Hepatic stellate cell (primary cell): ENCODE results near the gene NHEJ1.

Experiments
- DNase-seq: peaks from one replicate; pipeline ENCODE4 v3.0.0; 2011; ENCODE audit warnings: low spot score

The NHEJ1 gene

DNA sequence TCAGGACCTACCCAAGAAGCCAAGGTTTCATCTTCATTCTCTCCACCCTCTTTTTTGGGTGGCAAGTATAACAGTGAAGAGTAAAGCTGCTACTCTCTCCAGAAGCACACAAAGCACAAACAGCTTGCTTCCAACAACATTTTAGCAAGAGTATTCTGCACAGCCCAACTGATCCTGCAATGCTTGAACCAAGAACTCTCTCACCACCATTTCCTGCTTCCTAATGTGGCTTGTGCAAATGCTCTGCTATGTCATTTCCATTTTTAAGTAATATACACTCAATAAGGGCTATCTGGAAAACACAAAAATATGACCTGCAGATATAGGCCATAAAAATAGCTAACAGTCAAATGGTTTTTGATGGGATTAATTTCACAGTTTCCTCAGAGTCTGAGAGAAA lies 75.8 kb downstream of the NHEJ1 start:
- DNase-seq: no peak

DNA sequence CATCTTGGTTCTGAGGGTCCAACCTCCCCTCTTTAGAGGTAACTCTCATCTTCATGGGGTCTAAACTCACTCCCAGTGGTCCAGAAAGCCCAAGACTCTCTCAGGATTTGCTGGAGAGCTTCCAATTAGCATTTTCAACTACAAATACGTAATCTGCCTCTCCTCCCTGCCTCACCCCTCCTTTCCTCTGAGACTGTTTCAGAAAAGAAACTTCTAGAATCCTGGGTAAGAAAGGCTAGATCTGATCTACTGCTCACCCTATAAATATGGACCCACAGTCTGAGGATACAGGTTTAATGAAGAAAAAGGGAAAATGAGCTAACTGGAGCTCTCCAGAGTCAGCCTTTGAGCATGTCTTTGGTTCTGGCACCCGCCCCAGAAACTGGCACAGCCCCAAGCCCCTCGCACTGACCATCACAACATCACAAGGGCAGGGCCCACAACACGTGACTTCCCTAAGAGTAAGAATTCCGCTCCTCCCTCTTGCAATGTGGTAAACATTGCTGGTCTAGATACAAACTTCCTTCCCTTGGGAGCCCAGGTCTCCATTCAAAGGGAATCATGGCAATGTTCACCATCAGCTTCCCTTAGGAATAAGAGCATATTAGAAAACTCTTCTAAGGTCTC lies 78.2 kb downstream of the NHEJ1 start:
- no peak for DNase-seq

DNA sequence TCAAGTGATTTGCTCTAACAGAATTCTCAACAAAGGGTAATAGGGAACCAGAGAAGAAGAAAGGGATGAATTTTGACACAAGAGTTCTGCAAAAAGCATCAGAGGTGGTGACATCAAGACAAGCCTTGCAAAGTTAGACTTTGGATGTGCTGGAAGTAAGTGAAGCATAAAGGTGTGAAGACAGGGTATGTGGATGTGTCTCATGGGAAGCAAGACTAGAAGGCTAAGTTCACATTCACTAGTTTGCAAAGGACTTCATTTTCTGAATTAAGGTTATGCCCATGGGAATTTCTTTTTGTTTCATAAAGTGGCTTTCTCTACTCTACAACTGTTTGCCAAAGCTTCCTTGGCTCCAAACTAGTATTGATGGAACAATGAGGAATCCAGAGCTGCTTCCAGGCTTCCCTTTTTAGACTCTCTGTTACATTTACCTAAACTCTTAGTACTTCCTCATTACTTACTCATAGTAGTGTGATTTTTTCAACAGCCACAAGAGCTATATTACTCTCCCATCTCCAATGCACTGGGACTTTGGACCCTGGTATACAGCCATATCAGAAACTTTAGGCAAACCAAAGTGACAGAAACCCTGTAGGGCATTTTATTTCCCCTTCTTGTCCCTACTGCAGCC lies 78.8 kb downstream of the NHEJ1 start:
- no peak for DNase-seq

DNA sequence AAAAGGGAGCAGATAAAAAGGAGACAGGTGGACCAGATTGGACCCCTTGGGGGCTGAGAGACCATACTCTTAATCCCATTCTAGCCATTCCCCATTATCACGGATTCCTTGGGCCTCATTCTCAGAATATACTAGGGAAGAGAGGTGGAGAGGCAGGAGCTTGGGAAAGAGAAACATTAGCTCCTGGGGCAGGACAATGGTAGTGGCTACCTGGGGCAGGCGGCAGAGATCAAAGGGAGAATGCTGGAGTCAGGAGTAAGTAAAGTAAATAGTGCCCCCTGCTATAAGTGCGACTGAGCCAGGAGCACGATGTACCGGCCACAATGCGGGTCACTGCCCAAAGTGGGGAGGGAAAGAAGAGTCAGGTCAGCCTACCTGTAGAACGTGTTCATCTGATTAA lies 79.5 kb downstream of the NHEJ1 start:
- no peak for DNase-seq

DNA sequence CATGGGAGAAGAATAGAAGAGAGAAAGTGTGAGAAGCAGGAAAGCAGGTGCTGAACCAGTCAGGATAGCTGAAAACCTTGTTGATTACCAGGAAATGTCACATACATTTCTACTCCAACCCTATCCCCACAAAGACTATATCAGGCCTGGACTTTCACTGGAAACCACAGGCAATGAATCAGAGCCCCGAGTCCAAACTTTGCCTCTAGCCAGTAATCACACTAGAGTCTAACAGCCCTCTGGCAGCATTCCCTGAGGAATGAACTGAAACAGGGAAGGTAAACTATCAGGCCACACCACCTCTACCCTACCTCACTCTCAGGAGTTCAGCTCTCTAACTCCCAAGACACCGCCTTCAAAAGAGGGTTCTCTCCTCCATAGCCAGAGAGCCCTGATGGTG lies 81.2 kb downstream of the NHEJ1 start:
- DNase-seq: peak; percentile 45

DNA sequence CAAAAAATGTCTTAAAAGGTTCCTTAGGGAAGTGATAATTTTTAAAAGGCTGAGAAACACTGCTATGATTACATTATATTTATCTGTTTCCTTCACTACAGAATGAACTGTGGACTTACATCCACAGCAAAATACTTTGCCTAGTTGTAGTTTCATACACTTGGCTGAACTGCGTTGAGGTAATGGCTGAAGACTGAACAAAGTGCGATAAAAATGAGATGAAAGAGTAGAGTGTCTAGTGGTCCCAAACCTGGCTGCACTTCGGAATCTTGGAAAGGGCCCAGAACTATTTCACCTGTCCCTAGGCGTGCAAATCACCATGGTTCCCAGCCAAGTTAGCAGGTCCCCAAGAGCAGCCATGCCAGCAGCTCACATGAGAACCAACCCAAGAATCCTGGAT lies 81.7 kb downstream of the NHEJ1 start:
- DNase-seq: no peak

DNA sequence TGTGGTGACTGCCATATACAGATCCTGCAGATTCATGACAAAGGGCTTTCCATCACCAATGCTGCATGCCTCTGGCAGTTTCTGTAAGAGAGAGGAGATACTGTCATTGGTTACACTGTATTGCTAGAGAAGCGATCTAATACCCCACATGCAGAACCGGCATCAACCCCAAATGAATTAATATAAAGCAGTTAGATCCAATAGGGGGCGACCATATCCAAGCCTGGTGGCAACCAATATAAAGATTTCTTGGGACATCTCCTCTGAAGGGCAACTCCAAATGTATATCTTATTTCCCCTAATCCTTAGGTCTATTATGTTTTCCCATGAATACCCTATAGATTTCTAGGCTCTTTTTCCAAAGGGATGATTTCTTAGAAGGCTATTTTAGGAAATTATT lies 82.5 kb downstream of the NHEJ1 start:
- no peak for DNase-seq

DNA sequence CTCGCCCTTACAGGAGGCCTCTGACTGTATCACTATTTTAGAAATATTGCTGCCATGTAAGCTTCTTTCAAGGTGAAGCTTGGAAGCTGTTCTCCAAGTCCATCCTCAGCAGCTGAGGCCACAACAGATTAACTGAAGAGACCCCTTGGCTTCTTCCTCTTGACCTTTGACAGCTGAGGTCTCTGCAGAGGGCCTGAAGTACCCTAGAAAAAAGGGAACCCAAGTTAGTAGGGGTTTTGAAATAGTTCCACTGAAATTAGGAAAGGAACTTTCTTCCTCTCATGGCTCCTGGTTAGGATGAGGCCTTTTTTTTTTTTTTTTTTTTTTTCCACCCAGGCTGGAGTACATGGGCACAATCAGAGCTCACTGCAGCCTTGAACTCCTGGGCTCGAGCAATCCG lies 84.4 kb downstream of the NHEJ1 start:
- DNase-seq: no peak

DNA sequence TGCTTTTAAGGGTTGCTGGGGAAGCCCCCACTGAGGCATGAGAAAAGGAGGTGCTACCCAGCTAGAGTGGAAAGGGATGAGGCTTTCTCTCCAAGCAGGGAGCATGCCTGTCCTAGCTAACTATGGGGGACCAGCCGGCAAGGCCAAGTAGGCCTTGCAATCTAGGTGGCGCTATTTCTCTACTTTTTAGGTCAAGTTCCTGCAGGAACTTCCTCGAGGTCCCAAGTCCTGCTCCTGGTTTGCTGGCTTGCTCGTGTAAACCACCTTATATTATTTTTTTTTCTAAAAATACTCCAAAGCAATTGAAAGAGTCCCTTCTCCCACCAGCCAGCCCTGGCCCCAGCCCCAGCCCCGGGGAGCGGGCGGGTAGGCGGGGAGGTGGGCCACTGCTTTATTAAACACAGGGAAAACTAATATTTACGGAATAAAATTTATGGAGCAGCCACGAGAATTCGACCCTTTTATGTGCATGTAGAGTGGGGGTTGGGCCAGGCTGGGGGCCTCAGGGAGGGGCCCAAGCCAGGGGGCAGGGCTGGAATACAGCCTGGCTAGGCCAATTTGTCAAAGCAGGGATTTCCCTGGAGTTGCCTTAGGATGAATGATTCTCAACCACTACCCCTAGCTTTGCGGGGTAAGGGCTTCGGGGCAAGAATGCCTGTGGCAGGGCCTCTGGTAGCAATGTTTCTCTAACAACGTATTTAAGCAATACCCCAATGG lies 87.0 kb downstream of the NHEJ1 start:
- peak; percentile 55 for DNase-seq

DNA sequence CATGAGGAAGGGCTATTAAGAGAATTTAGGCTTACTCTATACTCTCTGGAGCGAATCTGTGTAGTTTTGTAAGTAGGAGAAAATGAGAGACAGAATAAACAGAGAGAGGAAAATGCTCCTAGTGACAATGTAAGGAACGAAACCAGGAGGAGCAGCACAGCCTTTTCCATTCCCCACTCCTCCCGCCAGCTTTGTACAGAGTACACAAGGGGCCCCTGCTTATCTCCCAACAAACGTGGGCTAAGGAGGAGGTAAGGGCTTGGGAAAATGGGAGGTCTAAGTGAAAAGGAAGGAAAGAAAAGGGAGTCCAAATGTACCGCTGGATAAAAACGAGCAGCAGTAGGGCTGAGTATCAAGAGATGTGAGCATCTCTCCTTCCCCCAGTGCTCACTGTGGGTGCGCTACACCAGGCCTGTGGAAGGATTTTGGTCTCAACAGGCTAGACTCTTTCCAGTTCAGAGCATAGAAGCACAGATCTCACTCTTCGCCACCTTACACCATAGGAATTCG lies 87.8 kb downstream of the NHEJ1 start:
- DNase-seq: no peak

DNA sequence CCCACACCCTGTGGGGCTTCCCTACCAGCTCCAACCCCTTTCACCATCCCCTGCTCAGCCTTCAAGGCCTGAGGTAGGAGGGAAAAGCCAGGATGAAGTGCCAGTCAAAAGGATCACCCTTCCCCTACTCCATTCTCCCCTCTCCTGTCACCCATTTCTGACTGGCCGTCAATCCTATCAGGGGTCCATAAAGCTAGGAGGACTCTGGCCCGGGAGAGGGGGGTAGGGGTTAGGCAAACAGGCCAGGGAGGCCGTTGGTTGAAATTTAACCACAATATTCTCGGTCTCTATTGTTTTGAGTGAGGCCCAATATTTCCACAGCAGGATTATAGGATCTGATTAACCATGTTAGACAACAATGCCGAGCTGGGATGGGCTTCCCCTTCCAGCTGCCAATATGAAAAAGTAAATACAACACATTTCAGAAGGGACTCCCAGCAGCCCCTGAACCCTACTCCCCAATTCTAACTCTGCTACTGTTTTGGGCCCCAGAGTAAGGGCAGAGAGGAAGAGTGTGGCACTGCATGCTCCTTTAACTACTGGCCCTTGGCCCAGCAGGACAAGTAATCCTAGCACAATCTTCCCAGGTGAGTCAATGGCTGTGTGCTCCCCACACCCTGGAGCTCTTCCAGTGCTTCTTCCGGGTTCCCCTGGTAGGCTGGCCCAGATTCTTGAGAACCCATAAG lies 89.3 kb downstream of the NHEJ1 start:
- DNase-seq: no peak

DNA sequence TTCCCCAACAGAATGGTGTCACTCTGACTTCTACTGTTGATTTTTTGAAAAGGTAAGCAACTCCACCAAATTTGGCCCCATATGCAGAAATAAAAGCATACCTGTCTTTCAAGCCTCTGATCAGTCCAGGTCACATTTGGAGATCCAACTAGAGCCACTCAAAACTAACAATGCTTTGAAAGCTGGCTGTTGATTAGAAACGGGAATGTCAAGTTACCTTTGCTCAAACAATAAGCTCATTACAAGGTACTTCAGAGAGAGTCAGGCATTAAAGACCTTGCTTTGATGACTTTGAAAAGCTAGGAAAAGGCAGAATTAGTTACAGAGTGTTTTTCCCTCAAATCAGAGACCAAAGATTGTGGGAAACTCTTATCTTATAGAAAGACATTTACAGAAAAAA lies 95.1 kb downstream of the NHEJ1 start:
- DNase-seq: no peak

DNA sequence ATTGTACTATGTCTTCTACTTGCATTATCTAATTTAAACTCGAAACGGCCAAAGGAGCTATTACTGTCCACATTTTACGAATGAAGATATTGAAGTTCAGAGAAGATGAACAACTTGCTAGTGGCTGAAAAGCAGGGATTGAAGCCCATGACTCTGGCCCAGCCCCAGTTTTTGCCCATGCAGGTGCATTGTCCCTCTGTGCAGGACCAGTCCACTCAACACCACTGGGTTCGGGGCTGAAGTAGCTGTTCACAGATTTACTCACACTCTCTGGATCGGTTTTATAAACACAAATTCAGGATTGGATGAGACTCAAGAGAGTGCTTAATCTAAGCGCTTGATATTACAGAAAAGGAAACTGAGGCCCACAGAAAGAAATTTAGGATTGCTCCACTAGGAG lies 98.5 kb downstream of the NHEJ1 start:
- no peak for DNase-seq

DNA sequence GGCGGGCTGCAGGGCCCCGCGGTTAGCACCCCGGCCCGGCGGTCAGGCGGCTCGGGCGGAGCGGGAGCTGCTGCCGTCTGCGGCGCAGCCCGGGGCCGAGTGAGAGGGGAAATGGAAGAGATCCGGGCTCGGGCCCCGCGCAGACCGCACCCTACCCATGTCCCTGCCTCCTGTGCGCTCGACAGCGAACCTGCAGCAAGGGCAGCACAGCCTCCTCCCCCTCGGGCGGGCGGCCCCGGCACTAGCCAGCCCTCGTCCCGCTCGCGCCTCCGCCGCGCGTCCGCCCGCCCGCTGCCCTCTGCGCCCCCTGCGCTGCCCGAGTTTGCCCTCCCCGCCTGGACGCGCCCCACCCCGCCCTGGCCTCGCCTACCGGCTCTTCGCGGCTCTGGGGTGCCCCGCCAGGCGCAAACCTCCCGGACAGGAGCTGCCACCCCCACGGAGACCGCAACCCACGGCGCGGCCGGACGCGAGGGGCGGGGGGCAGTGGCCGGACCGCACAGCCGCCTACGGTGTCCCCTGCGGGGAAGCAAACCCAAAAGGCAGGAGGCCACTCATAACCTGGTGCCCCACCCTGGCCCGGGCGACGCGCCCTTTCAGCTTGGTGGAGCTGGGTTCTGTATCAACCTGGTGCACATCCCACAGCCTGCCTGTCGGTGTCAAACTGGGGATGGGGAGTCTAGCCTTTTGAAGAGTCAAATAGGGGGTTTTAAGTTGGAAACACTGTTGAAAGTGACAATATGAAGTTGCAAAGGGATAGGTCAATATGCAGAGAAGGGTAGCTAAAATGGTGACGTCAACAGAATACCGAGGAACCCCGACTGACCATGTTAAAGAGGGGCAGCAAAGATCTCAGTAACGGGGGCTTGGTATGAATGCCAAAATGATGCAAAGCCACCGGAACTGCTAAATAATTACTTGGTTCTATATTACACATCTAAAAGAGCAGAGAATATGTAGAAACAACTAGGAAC lies 99.5 kb downstream of the NHEJ1 start, which contains the start of gene IHH:
IHH (minus strand) TSS at position 101 of the 971 bp plus-strand sequence. CDS start 454 bp downstream, outside the sequence.
- peak; percentile 39 for DNase-seq

DNA sequence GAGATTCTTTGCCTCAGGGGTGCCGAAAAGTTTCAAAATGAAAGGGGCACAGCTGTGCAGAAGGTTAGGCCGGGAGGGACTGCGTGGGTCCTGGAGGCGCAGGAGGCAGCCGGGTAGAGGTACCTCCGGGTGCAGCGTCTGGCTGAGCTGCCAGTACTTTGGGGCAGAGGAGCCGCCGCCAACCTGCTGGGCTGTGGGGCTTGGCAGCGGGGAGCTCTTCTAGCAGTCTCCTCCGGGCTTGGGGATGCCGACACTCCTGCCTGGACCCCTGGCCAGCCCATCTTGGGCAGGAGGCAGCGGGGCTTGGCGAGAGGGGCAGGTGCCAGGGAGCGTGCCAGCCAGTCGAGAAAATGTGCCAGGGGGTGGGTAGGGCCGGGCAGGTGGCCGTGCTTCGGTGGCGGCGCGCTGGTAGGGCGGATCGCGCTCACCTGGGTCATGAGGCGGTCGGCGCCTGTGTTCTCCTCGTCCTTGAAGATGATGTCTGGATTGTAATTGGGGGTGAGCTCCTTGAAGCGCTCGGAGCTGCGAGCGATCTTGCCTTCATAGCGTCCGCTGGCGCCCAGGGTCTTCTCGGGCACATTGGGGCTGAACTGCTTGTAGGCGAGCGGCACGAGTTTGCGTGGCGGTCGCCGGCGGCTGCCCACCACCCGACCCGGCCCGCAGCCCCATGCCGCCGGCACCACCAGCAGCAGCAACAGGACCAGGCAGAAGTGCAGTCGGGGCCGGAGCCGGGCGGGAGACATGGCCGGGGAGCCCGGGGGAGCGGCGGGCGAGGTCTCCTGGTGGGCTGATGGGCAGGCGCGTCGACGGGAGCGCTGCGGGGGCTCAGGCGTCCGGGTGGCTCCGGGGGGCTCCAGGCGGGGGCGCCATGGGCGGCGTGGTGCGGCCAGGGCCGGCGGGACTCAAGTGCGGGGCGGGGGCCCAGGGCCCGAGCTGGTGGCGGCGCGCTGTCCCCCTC lies 100.6 kb downstream of the NHEJ1 start:
- no peak for DNase-seq

DNA sequence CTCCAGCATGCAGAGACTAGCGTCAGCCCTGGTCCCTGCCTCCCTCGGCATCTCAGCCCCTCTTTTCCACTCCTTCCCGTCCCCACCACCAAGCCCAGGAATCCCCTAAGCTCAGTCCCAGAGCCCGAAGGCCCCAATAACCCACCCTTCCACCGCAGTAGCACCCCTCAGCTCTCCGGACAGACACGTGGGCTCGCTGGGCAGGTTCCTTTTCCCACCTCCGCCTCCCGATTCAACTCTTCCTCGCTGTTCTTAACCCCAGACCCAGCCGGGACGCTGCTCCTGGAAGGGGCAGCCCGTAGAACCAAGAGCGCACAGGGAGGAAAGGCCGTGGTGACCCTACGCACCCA lies 101.3 kb downstream of the NHEJ1 start:
- DNase-seq: no peak

DNA sequence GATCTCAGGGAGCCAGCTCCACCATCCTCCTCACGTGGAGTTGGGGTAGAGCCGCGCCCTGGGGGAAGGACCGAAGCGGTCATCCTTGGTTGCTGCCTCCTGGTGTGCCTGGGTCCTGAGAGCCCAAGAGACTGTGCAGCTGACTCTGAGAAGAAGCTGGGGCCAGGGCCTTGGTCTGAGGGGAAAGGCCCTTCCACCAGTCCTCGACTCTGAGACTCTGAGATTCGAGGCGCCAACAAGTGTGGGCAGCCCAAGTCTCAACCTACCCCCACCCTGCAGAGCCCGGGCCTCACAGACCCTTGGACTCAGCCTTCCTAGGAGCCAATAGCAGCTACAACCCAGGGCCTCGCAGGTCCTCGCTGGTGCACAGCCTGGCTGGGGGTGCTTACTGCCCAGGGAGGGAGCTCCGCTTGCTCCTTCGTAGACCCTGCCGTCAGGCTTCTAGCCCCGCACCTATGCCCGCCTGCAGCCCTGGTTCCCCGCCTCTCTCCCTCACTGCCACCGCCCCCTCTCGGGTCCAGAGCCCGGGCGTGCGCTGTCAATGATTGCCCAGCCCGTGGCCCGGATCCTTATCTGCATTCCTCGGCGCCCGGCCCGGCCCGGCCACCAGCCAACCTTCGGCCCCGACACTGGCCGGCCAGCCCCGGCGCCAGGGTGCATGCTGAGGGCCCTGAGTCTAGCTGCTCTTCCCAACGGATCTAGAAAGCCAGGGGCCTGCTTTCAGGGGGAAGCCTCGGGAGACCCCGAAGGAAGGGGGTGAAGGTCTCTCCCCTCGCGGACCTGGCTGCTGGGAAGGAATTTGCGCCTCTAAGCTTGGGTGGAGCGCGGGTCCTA lies 101.9 kb downstream of the NHEJ1 start:
- DNase-seq: peak; percentile 59

DNA sequence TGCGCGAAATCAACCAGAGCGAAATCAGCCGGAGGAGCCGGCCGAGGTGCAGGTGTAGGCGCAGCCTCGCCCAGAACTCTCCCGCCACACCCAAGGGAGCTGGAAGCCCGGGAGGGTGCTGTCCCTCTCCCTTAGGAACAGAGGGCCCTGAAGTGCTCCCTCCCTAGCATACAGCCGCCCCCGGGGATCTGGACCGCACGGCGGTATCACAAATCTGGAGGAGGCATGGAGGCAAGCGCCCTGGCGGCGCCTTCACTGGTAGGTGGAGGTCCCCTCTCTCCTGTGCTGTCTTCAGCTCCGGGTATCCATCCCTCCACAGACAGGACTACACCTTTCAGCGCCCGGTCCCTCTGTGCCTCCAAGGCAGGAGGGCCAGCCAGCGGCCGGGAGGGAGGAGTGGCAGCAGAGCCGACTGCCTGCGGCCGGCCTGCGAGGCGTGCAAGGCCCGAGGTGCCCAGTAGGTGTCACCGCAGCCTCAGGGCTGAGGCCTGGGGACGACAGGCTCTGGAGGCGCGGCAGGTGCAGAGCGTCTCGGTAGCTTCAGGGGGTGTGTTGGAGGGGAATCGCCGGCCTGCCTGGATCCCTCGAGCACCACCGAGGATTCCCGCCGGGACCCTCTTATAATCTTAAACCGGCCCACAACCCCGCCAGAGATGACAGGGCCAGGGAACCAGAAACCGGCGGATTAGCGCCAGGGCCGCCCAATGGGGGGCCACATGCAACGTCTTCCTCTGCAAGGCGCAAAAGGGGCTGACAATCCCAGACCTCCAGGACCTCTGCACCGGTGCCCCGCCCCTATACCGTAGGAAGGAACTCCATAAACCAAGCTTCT lies 102.7 kb downstream of the NHEJ1 start:
- DNase-seq: peak; percentile 81
